ENCODE data around the gene A3GALT2. TPM values are rescaled to one million over a fixed set of nuclear protein-coding genes. Genes with fewer than 3 reads are reported as not detected.

The A3GALT2 gene
- total and polyA plus RNA-seq, 2 donors: not detected

DNA sequence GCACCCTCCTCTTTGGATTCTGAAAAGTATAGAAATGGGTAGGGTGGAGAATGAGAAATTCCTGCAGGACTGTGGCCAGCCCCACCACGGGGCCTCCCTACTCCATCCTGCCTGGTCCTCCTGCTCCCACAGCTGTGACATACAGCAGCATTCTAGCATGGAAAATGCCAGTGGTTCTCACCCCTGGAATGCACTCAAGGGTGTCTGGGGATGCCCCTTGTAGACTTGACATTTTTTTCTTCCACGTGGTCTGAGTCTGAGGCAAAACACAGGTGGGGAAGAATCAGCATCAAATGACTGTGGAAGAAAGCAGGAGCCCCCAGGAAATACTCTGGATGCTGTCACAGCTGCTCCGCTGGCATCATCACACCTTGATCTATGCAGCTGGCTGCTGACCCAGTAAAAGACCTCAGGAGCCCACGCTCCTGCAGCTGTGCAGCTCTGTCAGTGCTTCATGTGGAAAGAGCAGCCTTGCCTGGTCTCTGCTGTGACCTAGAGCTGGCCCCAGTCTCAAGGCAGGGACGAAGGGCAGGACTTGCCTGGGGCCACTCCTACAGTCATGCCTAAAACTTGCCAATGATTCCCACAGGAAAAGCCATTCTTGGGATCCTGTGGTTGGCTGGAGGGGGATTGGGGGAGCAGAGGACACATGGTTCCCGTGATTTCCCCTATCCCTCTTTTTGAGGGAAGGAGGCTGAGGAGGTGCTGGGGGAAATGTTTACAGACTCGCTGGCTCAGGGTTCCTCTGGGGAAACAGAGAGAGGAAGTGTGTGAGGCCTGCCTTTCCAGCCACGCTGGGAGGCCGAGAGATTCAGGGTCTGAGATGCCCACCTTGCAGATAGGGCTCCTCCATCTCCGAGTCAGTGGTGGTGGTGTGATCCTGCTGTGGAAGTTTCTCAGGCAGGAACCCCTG is 10.8 kb upstream of the A3GALT2 start:
- Histone ChIP-seq H3K27ac (ENCODE audit: low read depth in 1 of 2, low read length in 1 of 2) (peak overlapping the region in 1 of 2 donors; percentile 30), H3K27me3 (ENCODE audit: control insufficient read depth in 2 of 2, insufficient read depth in 1 of 2, low read length in 1 of 2) (no peaks in the 10 kb centered on the region), H3K9me3 (ENCODE audit: control insufficient read depth in 2 of 2, insufficient read depth in 1 of 2, low read length in 1 of 2) (no peaks in the 10 kb centered on the region), H3K4me3 (ENCODE audit: low read length in 2 of 2) (no peak overlapping the region), H3K4me1 (ENCODE audit: control insufficient read depth in 2 of 2, insufficient read depth in 2 of 2, low read length in 2 of 2) (peaks cover 14 to 31% of the 10 kb centered on the region in 2 donors), H3K36me3 (ENCODE audit: control insufficient read depth in 2 of 2, insufficient read depth in 2 of 2, low read length in 1 of 2) (peaks cover 73 to 76% of the 10 kb centered on the region in 2 donors)
- 67% methylated on average over 10 of the region's 10 CpGs for WGBS
- DNase-seq (ENCODE audit: low read depth in 6 of 9, low spot score in 9 of 9): peak in 6 of 9 donors; percentile 40 to 84 (median 60)

GRCh38 chr1:33330906-33331305 is 10.0 kb upstream of the A3GALT2 start:
- WGBS: 99% methylated on average over 7 of the region's 7 CpGs
- Histone ChIP-seq H3K27ac (ENCODE audit: low read depth in 1 of 2, low read length in 1 of 2) (no peak overlapping the region), H3K4me1 (ENCODE audit: control insufficient read depth in 2 of 2, insufficient read depth in 2 of 2, low read length in 2 of 2) (peaks cover 14 to 31% of the 10 kb centered on the region in 2 donors), H3K4me3 (ENCODE audit: low read length in 2 of 2) (no peak overlapping the region), H3K27me3 (ENCODE audit: control insufficient read depth in 2 of 2, insufficient read depth in 1 of 2, low read length in 1 of 2) (no peaks in the 10 kb centered on the region), H3K36me3 (ENCODE audit: control insufficient read depth in 2 of 2, insufficient read depth in 2 of 2, low read length in 1 of 2) (peaks cover 81 to 83% of the 10 kb centered on the region in 2 donors), H3K9me3 (ENCODE audit: control insufficient read depth in 2 of 2, insufficient read depth in 1 of 2, low read length in 1 of 2) (no peaks in the 10 kb centered on the region)
- no peak for DNase-seq (ENCODE audit: low read depth in 6 of 9, low spot score in 9 of 9)

DNA sequence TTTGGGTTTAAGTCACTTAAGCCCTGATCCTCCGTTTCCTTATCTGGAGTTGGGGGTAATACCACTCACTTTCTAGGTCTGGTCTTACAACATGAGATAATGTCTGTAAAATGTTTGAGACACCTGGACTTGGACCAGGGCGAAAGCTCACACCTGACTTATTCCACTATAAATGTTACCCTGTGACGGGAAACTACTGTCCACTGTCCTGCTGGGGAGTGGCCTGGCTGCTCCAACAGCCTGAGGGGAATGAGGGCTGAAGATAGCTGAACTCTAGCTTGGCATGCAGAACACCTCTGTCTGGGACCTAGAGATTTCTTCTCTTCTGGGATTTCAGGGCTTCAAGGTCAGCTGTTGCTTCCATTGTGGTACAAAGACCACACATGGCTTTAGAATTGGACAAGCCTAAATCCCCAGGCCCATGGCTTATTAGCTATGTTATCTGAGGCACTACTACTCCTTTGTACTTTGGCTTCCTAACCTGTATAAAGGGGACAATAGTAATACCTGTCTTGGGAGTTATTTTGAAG is 9.5 kb upstream of the A3GALT2 start:
- DNase-seq (ENCODE audit: low read depth in 6 of 9, low spot score in 9 of 9): no peak
- no peaks in the 10 kb centered on the region for H3K27me3 ChIP-seq (ENCODE audit: control insufficient read depth in 2 of 2, insufficient read depth in 1 of 2, low read length in 1 of 2)
- H3K9me3 ChIP-seq (ENCODE audit: control insufficient read depth in 2 of 2, insufficient read depth in 1 of 2, low read length in 1 of 2): no peaks in the 10 kb centered on the region
- no peak overlapping the region for H3K4me3 ChIP-seq (ENCODE audit: low read length in 2 of 2)
- no peak overlapping the region for H3K27ac ChIP-seq (ENCODE audit: low read depth in 1 of 2, low read length in 1 of 2)
- H3K4me1 ChIP-seq (ENCODE audit: control insufficient read depth in 2 of 2, insufficient read depth in 2 of 2, low read length in 2 of 2): peaks cover 14 to 31% of the 10 kb centered on the region in 2 donors
- WGBS: 100% methylated on average over 3 of the region's 3 CpGs
- peaks cover 86 to 87% of the 10 kb centered on the region in 2 donors for H3K36me3 ChIP-seq (ENCODE audit: control insufficient read depth in 2 of 2, insufficient read depth in 2 of 2, low read length in 1 of 2)

GRCh38 chr1:33329600-33330305 is 8.9 kb upstream of the A3GALT2 start:
- Histone ChIP-seq H3K36me3 (ENCODE audit: control insufficient read depth in 2 of 2, insufficient read depth in 2 of 2, low read length in 1 of 2) (peaks cover 93 to 94% of the 10 kb centered on the region in 2 donors), H3K9me3 (ENCODE audit: control insufficient read depth in 2 of 2, insufficient read depth in 1 of 2, low read length in 1 of 2) (no peaks in the 10 kb centered on the region), H3K4me3 (ENCODE audit: low read length in 2 of 2) (no peak overlapping the region), H3K27me3 (ENCODE audit: control insufficient read depth in 2 of 2, insufficient read depth in 1 of 2, low read length in 1 of 2) (no peaks in the 10 kb centered on the region), H3K27ac (ENCODE audit: low read depth in 1 of 2, low read length in 1 of 2) (no peak overlapping the region), H3K4me1 (ENCODE audit: control insufficient read depth in 2 of 2, insufficient read depth in 2 of 2, low read length in 2 of 2) (peaks cover 11 to 26% of the 10 kb centered on the region in 2 donors)
- WGBS: 93% methylated on average over 19 of the region's 19 CpGs
- no peak for DNase-seq (ENCODE audit: low read depth in 6 of 9, low spot score in 9 of 9)

GRCh38 chr1:33328817-33329216 is 7.9 kb upstream of the A3GALT2 start:
- no peaks in the 10 kb centered on the region for H3K9me3 ChIP-seq (ENCODE audit: control insufficient read depth in 2 of 2, insufficient read depth in 1 of 2, low read length in 1 of 2)
- DNase-seq (ENCODE audit: low read depth in 6 of 9, low spot score in 9 of 9): no peak
- H3K4me1 ChIP-seq (ENCODE audit: control insufficient read depth in 2 of 2, insufficient read depth in 2 of 2, low read length in 2 of 2): peaks cover 11 to 24% of the 10 kb centered on the region in 2 donors
- H3K36me3 ChIP-seq (ENCODE audit: control insufficient read depth in 2 of 2, insufficient read depth in 2 of 2, low read length in 1 of 2): peaks cover 95 to 96% of the 10 kb centered on the region in 2 donors
- no peak overlapping the region for H3K27ac ChIP-seq (ENCODE audit: low read depth in 1 of 2, low read length in 1 of 2)
- no peaks in the 10 kb centered on the region for H3K27me3 ChIP-seq (ENCODE audit: control insufficient read depth in 2 of 2, insufficient read depth in 1 of 2, low read length in 1 of 2)
- no peak overlapping the region for H3K4me3 ChIP-seq (ENCODE audit: low read length in 2 of 2)
- WGBS: 98% methylated on average over 12 of the region's 12 CpGs

DNA sequence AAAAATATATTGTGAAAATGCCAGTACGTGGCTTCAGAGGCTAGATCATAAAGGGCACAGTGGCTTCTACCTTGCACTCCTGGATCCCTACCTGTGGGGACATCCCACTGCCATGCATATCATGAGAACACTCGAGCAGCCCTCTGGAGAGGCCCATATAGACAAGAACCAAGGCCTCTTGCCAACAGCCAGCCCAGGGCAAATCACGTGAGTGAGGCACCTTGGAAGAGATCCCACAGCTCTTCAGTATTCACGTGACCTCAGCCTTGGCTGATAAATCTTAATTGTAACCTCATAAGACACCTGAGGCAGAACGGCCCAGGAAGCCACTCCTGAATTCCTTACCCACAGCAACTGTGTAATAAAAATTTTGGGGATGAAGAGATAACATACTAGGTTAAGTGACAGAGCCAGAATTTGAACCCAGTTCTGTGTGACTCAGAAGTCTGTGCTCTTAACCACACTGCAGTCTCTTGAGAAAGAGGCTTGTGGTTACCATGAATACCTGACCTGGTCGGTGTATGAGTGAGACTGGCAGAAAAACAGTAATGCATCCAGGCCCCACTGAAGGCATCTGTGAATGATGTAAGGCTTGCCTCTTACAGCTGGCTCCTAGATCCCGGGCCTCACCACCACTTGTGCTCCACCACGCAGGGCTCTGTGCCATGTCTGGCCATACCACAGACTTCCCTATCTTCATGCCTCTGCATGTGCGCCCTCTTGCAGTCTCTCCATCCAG is 6.9 kb upstream of the A3GALT2 start:
- no peaks in the 10 kb centered on the region for H3K27me3 ChIP-seq (ENCODE audit: control insufficient read depth in 2 of 2, insufficient read depth in 1 of 2, low read length in 1 of 2)
- WGBS: 94% methylated on average over 9 of the region's 9 CpGs
- H3K36me3 ChIP-seq (ENCODE audit: control insufficient read depth in 2 of 2, insufficient read depth in 2 of 2, low read length in 1 of 2): peaks cover 95 to 97% of the 10 kb centered on the region in 2 donors
- no peak for DNase-seq (ENCODE audit: low read depth in 6 of 9, low spot score in 9 of 9)
- H3K4me3 ChIP-seq (ENCODE audit: low read length in 2 of 2): no peak overlapping the region
- H3K27ac ChIP-seq (ENCODE audit: low read depth in 1 of 2, low read length in 1 of 2): no peak overlapping the region
- H3K4me1 ChIP-seq (ENCODE audit: control insufficient read depth in 2 of 2, insufficient read depth in 2 of 2, low read length in 2 of 2): peaks cover 11 to 20% of the 10 kb centered on the region in 2 donors
- no peaks in the 10 kb centered on the region for H3K9me3 ChIP-seq (ENCODE audit: control insufficient read depth in 2 of 2, insufficient read depth in 1 of 2, low read length in 1 of 2)

DNA sequence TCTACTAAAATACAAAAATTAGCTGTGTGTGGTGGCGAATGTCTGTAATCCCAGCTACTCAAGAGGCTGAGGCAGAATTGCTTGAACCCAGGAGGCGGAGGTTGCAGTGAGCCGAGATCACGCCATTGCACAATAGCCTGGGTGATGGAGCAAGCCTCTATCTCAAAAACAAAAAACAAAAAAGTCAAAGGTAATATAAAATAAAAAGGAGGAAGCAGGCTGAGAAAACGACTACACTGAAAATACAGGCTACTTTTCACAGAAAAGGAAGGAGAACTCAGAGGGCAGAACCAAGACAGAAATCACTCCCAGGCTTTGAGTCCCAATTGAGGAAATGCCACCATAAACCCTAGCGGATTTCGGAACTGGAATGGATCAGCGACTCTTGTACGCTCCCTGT is 5.9 kb upstream of the A3GALT2 start:
- H3K4me1 ChIP-seq (ENCODE audit: control insufficient read depth in 2 of 2, insufficient read depth in 2 of 2, low read length in 2 of 2): peaks cover 3 to 10% of the 10 kb centered on the region in 2 donors
- 96% methylated on average over 9 of the region's 9 CpGs for WGBS
- H3K27ac ChIP-seq (ENCODE audit: low read depth in 1 of 2, low read length in 1 of 2): no peak overlapping the region

GRCh38 chr1:33324677-33325575 is 4.0 kb upstream of the A3GALT2 start:
- no peak for DNase-seq (ENCODE audit: low read depth in 6 of 9, low spot score in 9 of 9)
- H3K27me3 ChIP-seq (ENCODE audit: control insufficient read depth in 2 of 2, insufficient read depth in 1 of 2, low read length in 1 of 2): no peaks in the 10 kb centered on the region
- 95% methylated on average over 22 of the region's 22 CpGs for WGBS

More for the DNA sequence above, 5.9 kb upstream of the A3GALT2 start:
- H3K4me3 ChIP-seq (ENCODE audit: low read length in 2 of 2): no peak overlapping the region
- H3K36me3 ChIP-seq (ENCODE audit: control insufficient read depth in 2 of 2, insufficient read depth in 2 of 2, low read length in 1 of 2): peaks cover 86 to 93% of the 10 kb centered on the region in 2 donors
- no peaks in the 10 kb centered on the region for H3K27me3 ChIP-seq (ENCODE audit: control insufficient read depth in 2 of 2, insufficient read depth in 1 of 2, low read length in 1 of 2)
- no peak for DNase-seq (ENCODE audit: low read depth in 6 of 9, low spot score in 9 of 9)
- H3K9me3 ChIP-seq (ENCODE audit: control insufficient read depth in 2 of 2, insufficient read depth in 1 of 2, low read length in 1 of 2): no peaks in the 10 kb centered on the region

More at GRCh38 chr1:33324677-33325575, 4.0 kb upstream of the A3GALT2 start:
- Histone ChIP-seq H3K9me3 (ENCODE audit: control insufficient read depth in 2 of 2, insufficient read depth in 1 of 2, low read length in 1 of 2) (no peaks in the 10 kb centered on the region), H3K4me1 (ENCODE audit: control insufficient read depth in 2 of 2, insufficient read depth in 2 of 2, low read length in 2 of 2) (no peaks in the 10 kb centered on the region), H3K4me3 (ENCODE audit: low read length in 2 of 2) (no peak overlapping the region), H3K27ac (ENCODE audit: low read depth in 1 of 2, low read length in 1 of 2) (no peak overlapping the region), H3K36me3 (ENCODE audit: control insufficient read depth in 2 of 2, insufficient read depth in 2 of 2, low read length in 1 of 2) (peaks cover 70 to 75% of the 10 kb centered on the region in 2 donors)

All from thymus (tissue), 11 donors.